Stomach (tissue), 9 donors: ENCODE results near the gene SCN5A. TPM values are rescaled to one million over a fixed set of nuclear protein-coding genes. Genes with fewer than 3 reads are reported as not detected.

Experiments used
- DNase-seq, 2 donors: peaks; one replicate each; pipeline versions ENCODE4 v3.0.0 to v3.0.0-alpha.2; 2013 to 2019
- H3K27ac ChIP-seq, 5 donors: fragments of 200-600 bp in 4 of 5; sonication (generic) in 4 of 5; one replicate each; pipeline ENCODE4 v1.5.1; 2013 to 2019; ENCODE audit warnings: mild to moderate bottlenecking in 1 of 5, moderate library complexity in 1 of 5
- H3K27me3 ChIP-seq, 3 donors: fragments of 200-600 bp; sonication (generic); one replicate each; pipeline ENCODE4 v1.5.1; 2017 to 2019; ENCODE audit warnings: mixed run types in 1 of 3
- H3K36me3 ChIP-seq, 4 donors: fragments of 200-600 bp; sonication (generic); 1 replicate in 3 of 4; 2 replicates in 1 of 4; pipeline ENCODE4 v1.5.1; 2016 to 2019
- H3K4me1 ChIP-seq, 4 donors: fragments of 200-600 bp; sonication (generic); one replicate each; pipeline ENCODE4 v1.5.1; 2016 to 2019
- H3K4me3 ChIP-seq, 4 donors: fragments of 200-600 bp; sonication (generic) in 3 of 4; one replicate each; pipeline ENCODE4 v1.5.1; 2016 to 2019; ENCODE audit warnings: mild to moderate bottlenecking in 1 of 4
- H3K9me3 ChIP-seq, 4 donors: fragments of 200-600 bp; sonication (generic); one replicate each; pipeline ENCODE4 v1.5.1; 2016 to 2019
- EP300 ChIP-seq: sonication (generic); formaldehyde crosslinking; IDR thresholded peaks from one replicate; pipeline ENCODE4 v1.6.1; 2017; ENCODE audit warnings: antibody characterized with exemption
- POLR2A ChIP-seq, 4 donors: fragments of 450-650 bp; IDR thresholded peaks; one replicate each; pipeline ENCODE4 v1.6.1; 2016; ENCODE audit warnings: antibody characterized with exemption in 4 of 4, control low read depth in 2 of 4, mild to moderate bottlenecking in 1 of 4, moderate library complexity in 1 of 4
- POLR2AphosphoS5 ChIP-seq, 3 donors: sonication (generic); formaldehyde crosslinking; IDR thresholded peaks; one replicate each; pipeline ENCODE4 v1.6.1; 2016; ENCODE audit warnings: antibody characterized with exemption in 3 of 3
- WGBS, 5 donors: extraction: QIAGEN DNeasy Blood & Tissue Kit in 3 of 5; methylation state at CpG; one replicate each; pipeline versions ENCODE4 v1.1.5 to v1.1.7; 2013 to 2018; 5-methylcytosine and 5-hydroxymethylcytosine counted together
- intact Hi-C: fragments of 100-400 bp; cut with DNase I; formaldehyde crosslinking; loops from one replicate; pipeline ENCODE4 v1.15.1; 2023; ENCODE audit warnings: low total_unique reads
- polyA plus RNA-seq, 3 donors: library from polyadenylated mRNA; stranded (reverse); fragments of 200-250 nt; gene quantifications; one replicate each; pipeline ENCODE4 v1.2.3, GENCODE V29; 2013
- total RNA-seq, 5 donors: library from RNA; depleted of rRNA; stranded (reverse); fragments of >200 nt; gene quantifications; one replicate each; pipeline versions ENCODE4 v1.1.0 to v1.2.3, GENCODE V29; 2014 to 2016
- TF ChIP-seq, protein P1 (sequence below), 7 experiments: fragments of 450-650 bp in 4 of 7; fragments of 200-600 bp in 3 of 7; sonication (generic) in 3 of 7; IDR thresholded peaks; one replicate each; pipeline ENCODE4 v1.5.1; 2016 to 2019; ENCODE audit warnings: antibody characterized with exemption in 7 of 7, control low read depth in 2 of 7, mild to moderate bottlenecking in 1 of 7
- donor health status: healthy with polysubstance abuse.
- donor health status: Bipolar disorder and iron deficiency.
- donor health status: healthy.

The SCN5A gene
- total and polyA plus RNA-seq, 8 donors, result 0.05 to 1.1 (median 0.10) TPM; not detected in 4

DNA sequence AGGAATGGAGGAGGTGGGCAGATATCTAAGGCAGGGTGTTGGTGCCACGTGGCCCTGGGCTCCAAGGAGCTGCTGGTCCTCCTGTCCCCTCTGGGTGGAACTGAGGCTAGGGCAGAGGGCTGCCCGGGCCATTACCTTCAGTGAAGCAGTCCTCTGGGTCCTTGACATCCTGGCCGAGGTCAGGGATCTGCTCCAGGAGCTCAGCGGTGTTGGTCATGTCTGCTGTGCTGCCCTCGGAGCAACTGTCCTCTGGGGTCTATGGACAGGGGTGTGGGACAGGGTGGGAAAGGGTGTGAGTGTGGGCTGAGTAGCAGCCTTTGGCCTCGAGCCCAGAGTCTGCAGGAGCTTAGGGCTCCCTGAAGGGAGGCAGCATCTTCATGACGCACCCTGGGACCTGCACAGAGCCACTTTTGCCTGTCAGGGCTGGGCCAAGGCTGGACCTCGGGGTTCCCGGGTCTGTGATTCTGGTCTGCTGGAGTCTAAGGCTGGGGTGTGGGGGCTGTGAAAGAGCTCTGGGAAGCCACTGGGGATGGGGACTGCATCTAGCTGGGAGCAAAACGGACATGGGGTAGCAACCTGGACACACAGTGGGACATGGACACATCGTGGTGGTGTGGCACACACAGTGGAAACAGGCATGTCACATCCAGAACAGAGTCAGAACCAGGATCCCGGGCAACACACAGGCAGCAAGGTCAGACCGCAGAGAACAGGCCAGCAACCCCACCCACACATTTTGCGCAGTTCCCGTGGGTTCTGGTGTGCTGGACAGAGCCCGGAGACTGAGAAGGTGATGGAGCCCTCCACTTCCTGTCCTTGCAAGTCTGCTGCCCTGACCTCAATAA is 72.7 kb downstream of the SCN5A start:
- TF ChIP-seq POLR2AphosphoS5 (IDR thresholded peaks at IDR 0.05), result no peak
- TF ChIP-seq POLR2A (IDR thresholded peaks at IDR 0.05), result no peak
- TF ChIP-seq, protein P1, sequence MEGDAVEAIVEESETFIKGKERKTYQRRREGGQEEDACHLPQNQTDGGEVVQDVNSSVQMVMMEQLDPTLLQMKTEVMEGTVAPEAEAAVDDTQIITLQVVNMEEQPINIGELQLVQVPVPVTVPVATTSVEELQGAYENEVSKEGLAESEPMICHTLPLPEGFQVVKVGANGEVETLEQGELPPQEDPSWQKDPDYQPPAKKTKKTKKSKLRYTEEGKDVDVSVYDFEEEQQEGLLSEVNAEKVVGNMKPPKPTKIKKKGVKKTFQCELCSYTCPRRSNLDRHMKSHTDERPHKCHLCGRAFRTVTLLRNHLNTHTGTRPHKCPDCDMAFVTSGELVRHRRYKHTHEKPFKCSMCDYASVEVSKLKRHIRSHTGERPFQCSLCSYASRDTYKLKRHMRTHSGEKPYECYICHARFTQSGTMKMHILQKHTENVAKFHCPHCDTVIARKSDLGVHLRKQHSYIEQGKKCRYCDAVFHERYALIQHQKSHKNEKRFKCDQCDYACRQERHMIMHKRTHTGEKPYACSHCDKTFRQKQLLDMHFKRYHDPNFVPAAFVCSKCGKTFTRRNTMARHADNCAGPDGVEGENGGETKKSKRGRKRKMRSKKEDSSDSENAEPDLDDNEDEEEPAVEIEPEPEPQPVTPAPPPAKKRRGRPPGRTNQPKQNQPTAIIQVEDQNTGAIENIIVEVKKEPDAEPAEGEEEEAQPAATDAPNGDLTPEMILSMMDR (IDR thresholded peaks at IDR 0.05), result no peak
- no peak for TF ChIP-seq EP300
- Histone ChIP-seq H3K4me1 (no peaks in the 10 kb centered on the region), H3K27me3 (no peaks in the 10 kb centered on the region), H3K36me3 (no peaks in the 10 kb centered on the region), H3K9me3 (peaks cover 0 to 12% (median 7%) of the 10 kb centered on the region in 4 donors), H3K4me3 (no peak overlapping the region), H3K27ac (no peak overlapping the region)
- peak in 1 of 2 donors; percentile 17 for DNase-seq
- intact Hi-C loops, result no loop called here
- 72 to 83% (median 78%) methylated on average over 15 to 16 of the region's 16 CpGs for WGBS, 5 donors

DNA sequence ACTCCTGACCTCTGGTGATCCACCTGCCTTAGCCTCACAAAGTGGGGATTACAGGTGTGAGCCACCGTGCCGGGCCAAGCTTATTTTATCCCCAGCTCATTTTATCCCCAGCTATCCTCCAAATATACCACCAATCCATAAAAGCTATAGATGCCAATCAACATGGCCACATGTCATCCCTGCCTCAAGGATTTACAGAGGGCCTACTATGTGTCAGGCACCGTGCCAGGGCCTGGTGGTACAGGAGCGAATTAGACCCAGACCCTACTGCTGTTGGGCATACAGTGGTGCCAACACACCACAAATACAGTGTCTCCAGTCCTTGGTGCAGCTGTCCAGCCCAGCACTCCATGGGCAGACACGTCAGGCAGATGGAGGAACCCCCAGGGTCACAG is 73.4 kb downstream of the SCN5A start:
- 87 to 92% (median 88%) methylated on average over 5 of the region's 5 CpGs for WGBS, 5 donors
- DNase-seq, result no peak
- TF ChIP-seq, protein P1 (IDR thresholded peaks at IDR 0.05), result no peak
- TF ChIP-seq EP300 (no peak), POLR2A (IDR thresholded peaks at IDR 0.05) (no peak), POLR2AphosphoS5 (IDR thresholded peaks at IDR 0.05) (no peak)

DNA sequence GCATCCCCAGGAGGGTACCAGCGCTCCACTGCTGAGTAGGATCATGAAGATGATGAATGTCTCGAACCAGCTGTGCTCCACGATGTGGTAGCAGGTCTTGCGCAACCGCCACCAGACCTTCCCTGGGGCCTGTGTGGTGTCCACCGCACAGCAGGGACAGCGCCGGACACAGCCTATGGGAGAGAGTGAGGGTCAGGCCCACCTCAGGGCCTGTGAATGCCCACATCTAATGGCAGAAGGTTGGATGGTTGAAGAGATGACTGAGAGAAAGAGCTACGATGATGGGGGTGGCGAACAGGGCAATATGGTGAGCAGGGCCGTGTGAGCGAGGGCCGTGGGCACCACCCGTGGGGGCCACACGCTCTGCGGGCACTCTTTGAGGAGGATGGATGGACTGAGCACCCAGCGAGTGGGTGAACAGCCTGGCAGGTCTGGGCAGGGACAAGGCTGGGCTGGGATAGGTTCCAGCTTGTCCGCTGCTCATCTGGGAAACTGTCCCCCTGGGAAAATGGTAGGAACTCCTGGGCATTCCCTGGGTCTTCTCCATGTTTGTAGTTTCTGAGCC is 74.1 kb downstream of the SCN5A start:
- DNase-seq, result peak in 1 of 2 donors; percentile 23
- intact Hi-C loops, result no loop called here

More for the DNA sequence above, 73.4 kb downstream of the SCN5A start:
- Histone ChIP-seq H3K4me1 (no peaks in the 10 kb centered on the region), H3K36me3 (no peaks in the 10 kb centered on the region), H3K27ac (no peak overlapping the region), H3K4me3 (no peak overlapping the region), H3K27me3 (no peaks in the 10 kb centered on the region), H3K9me3 (peaks cover 0 to 12% (median 7%) of the 10 kb centered on the region in 4 donors)
- intact Hi-C loops, result no loop called here

More for the DNA sequence above, 74.1 kb downstream of the SCN5A start:
- H3K27ac ChIP-seq, result no peak overlapping the region
- no peaks in the 10 kb centered on the region for H3K27me3 ChIP-seq
- TF ChIP-seq EP300 (no peak), POLR2A (IDR thresholded peaks at IDR 0.05) (no peak), POLR2AphosphoS5 (IDR thresholded peaks at IDR 0.05) (no peak)
- TF ChIP-seq, protein P1 (IDR thresholded peaks at IDR 0.05), result no peak
- no peaks in the 10 kb centered on the region for H3K36me3 ChIP-seq
- H3K4me3 ChIP-seq, result no peak overlapping the region
- peaks cover 0 to 12% (median 7%) of the 10 kb centered on the region in 4 donors for H3K9me3 ChIP-seq
- no peaks in the 10 kb centered on the region for H3K4me1 ChIP-seq
- WGBS, 5 donors, result 87 to 92% (median 90%) methylated on average over 17 to 18 of the region's 18 CpGs
